HG03558 (cell line): ENCODE measurements around the gene CD68.
A peak's percentile ranks its signal among the peaks of the same experiment; 100 is the strongest.

ENCODE experiments used
- ATAC-seq: cut with Tn5 transposase; IDR thresholded peaks from one replicate; pipeline ENCODE4 v1.9.1; 2021; ENCODE audit warnings: moderate number of reproducible peaks; ENCODE audit not compliant: unreplicated experiment; ENCODE audit errors: extremely low read depth

Gene CD68, protein sequence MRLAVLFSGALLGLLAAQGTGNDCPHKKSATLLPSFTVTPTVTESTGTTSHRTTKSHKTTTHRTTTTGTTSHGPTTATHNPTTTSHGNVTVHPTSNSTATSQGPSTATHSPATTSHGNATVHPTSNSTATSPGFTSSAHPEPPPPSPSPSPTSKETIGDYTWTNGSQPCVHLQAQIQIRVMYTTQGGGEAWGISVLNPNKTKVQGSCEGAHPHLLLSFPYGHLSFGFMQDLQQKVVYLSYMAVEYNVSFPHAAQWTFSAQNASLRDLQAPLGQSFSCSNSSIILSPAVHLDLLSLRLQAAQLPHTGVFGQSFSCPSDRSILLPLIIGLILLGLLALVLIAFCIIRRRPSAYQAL

DNA sequence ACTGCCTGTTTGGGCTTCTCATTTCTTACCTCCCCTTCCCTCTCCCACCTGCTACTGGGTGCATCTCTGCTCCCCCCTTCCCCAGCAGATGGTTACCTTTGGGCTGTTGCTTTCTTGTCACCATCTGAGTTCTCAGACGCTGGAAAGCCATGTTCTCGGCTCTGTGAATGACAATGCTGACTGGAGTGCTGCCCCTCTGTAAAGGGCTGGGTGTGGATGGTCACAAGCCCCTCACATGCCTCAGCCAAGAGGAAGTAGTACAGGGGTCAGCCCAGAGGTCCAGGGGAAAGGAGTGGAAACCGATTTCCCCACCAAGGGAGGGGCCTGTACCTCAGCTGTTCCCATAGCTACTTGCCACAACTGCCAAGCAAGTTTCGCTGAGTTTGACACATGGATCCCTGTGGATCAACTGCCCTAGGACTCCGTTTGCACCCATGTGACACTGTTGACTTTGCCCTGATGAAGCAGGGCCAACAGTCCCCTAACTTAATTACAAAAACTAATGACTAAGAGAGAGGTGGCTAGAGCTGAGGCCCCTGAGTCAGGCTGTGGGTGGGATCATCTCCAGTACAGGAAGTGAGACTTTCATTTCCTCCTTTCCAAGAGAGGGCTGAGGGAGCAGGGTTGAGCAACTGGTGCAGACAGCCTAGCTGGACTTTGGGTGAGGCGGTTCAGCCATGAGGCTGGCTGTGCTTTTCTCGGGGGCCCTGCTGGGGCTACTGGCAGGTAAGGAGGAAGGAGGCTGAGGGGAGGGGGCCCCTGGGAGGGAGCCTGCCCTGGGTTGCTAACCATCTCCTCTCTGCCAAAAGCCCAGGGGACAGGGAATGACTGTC, at the start of gene CD68:
Gene CD68, plus strand, starts transcription at position 638 of the 833 bp plus-strand sequence. Its CDS starts 40 bp downstream, at position 678.
- no peak for ATAC-seq

DNA sequence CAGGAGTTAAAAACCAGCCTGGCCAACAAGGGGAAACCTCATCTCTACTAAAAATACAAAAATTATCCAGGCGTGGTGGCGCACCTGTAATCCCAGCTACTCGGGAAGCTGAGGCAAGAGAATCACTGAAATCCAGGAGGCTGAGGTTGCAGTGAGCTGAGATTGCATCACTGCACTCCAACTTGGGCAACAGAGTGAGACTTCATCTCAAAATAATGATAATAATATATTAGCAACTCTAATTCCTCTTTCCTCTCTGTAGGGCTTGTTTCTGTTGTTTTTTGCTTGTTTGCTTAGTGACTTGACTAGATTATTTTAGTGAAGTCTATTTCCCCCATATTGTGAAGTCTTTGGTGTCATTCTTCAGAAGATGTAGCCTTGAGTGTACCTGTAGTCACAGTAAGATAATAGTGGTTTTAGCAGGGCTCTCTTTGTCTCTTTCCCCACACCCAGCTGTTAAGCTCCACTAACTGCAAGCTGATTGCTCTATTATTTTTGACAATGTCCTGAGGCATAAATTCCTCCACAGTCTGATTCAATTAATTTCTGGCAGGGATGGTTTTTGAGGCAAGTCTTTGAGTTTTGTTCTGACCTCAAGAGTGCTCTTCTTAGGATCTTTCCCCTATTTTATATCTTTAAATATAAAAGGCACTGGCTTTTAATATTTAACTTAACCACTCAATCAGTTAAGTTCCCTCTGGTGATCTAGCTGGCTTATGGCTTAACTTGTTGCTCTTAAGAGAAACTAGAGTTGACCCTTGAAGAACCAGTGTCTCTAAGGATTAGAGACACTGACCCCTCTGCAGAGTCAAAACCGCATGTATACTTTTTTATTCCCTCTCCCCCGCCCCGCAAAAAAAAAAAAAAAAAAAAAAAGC, 49.2 kb upstream of the CD68 start:
- no peak for ATAC-seq

DNA sequence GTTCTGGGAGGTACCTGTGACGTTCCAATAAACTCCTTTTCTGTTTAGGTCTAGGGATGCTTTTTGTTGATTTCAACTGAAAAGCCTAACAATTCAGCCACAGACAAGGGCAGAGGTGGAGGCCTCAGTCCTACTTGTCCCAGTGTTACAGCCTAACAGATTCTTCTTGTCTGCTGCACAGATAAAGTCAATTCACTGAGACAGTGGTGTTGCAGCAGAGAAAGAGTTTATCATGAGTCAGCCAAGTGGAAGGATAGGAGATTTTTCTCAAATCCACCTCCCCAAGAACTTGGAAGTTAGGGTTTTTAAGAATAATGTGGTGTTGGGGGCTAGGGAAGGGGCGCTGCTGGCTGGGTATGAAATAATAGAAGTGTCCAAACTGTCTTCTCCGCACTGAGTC, 41.4 kb upstream of the CD68 start:
- ATAC-seq: no peak

GRCh38 chr17:7538891-7539545, 40.4 kb upstream of the CD68 start:
- ATAC-seq: no peak

DNA sequence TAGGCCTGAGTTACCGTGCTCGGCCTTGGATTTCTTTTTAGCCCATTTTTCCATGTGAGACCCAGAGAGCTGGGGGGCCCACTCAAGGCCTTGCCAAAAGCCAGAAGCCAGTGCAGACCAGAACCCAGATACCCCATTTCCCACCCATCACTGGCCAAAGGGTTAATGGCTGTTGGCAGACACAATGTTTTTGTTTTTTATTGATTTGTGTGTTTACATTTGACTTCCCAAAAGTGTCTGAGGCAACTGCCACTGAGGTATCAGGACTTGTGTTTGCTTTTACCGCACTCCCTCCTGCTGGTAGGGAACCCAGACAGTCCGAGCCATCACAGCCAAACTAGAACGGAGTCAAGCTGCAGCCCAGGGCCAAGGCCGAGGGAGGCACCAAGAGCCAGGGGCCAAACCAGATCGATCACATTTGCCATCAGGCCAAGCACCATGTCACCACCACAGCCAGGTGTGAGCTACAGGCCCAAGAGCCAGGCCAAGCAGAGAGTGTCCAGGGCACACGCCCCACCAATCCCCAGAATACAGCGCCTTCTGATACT, 38.3 kb upstream of the CD68 start:
- no peak for ATAC-seq

GRCh38 chr17:7544911-7545310, 34.5 kb upstream of the CD68 start:
- no peak for ATAC-seq

GRCh38 chr17:7548585-7549400, 30.6 kb upstream of the CD68 start, which contains the start of gene TNFSF12:
TNFSF12 (plus strand) TSS chr17:7549058; CDS start chr17:7549154, 96 bp downstream.
- ATAC-seq: no peak

DNA sequence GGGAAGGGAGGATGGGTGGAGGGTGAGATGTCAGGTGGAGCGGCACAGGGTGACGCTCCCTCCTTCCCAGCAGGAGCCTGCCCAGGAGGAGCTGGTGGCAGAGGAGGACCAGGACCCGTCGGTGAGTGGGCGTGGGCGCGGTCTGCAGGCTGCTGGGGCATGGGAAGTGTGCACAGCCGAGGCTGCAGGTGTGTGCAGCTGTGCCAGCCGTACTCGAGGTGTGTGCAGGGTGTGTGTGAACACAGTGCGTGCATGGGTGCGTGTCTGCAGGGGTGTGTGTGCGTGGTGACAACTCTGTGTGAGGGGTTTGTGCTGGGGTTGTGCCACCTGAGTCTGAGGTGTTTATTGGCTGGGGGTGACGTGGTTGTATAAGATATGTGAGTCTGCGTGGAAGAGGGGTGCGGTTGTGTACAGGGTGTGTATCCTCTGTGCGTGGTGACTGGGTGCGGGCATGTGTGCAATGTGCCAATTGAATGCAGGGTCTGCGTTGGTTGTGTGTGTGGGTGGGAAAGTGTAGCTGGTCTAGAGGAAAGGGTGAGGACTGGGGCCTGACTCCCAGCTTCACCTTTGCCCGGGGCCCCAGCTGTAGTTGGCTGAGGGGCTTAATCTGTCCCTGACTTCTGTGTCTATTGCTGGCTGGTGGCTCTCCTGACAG, 29.9 kb upstream of the CD68 start:
- no peak for ATAC-seq

GRCh38 chr17:7550344-7550743, 29.1 kb upstream of the CD68 start:
- no peak for ATAC-seq

- no peak for ATAC-seq
Observed at GRCh38 chr17:7551396-7551795, 28.0 kb upstream of the CD68 start.

GRCh38 chr17:7552621-7553051, 26.8 kb upstream of the CD68 start:
- ATAC-seq: peak; percentile 48

- ATAC-seq: no peak
Observed at GRCh38 chr17:7553356-7553755, 26.1 kb upstream of the CD68 start.

DNA sequence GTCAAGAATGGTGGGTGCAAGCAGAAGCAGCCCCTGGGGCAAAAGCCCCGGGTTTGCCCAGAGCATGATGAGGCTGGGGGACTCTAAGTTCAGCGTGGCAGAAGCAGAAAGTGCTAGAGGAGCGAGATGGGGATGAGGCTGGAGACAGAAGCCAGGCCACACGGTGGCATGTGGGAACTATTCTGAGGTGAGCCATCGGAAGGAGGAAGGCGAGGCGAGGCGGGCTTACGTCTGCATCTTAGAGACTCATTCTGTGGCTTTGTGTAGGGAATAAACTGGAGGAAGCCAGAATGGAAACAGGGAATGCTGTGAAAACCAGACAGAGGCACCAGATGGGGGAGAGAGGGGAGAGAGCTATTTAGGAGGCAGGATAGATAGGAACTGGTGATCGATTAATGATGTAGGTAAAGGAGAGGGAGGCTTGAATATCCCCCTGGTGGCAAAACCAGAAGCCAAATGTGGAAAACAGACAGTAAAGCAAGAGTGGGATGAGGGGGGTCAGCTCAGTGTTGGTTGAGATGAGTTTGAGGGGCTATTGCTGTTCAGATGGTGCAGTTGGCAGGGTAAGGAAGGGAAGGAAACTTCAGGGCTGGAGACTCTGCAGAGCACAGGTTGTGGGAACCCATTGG, 24.0 kb upstream of the CD68 start:
- ATAC-seq: no peak

GRCh38 chr17:7556627-7557026, 22.8 kb upstream of the CD68 start:
- ATAC-seq: no peak

- ATAC-seq: no peak
Observed at GRCh38 chr17:7557147-7557764, 22.2 kb upstream of the CD68 start.

- no peak for ATAC-seq
Observed at GRCh38 chr17:7557775-7558543, 21.5 kb upstream of the CD68 start.
